Panc1 (cell line): ENCODE data around the gene KRTAP5-2. TPM values are rescaled to one million over a fixed set of nuclear protein-coding genes. Genes with fewer than 3 reads are reported as not detected.

Experiments used
- ATAC-seq: fragments of 200-7000 bp; cut with Tn5 transposase; 2 replicates; pipeline ENCODE4 v1.9.1; 2020; ENCODE audit warnings: mild to moderate bottlenecking, moderate library complexity
- BruUV-seq: library from RNA; stranded (reverse); fragments of 400-500 nt; replicated peaks from 2 replicates; lab custom pipeline; 2021; lab: Mats Ljungman, UMichigan
- CTCF ChIA-PET: fragments of 300-600 bp; sonication (Branson Sonifier 250); formaldehyde crosslinking; loops from one replicate; lab custom pipeline; 2022; ENCODE audit warnings: antibody characterized with exemption; lab: Charles Lee
- POLR2A ChIA-PET: fragments of 300-600 bp; sonication (Branson Sonifier 250); formaldehyde crosslinking; loops from one replicate; lab custom pipeline; 2022; ENCODE audit warnings: antibody characterized with exemption; lab: Charles Lee
- DNase-seq: peaks from one replicate; pipeline ENCODE4 v3.0.0-alpha.2; 2010; ENCODE audit warnings: low read depth, low spot score
- H3K27ac ChIP-seq: 2 replicates; pipeline ENCODE4 v1.5.1; 2011; ENCODE audit warnings: mild to moderate bottlenecking, low read length, inconsistent platforms
- H3K27me3 ChIP-seq: fragments of 200-500 bp; sonication (Bioruptor generic); 2 replicates; pipeline ENCODE4 v1.6.0; 2014; ENCODE audit warnings: low read length, inconsistent platforms; ENCODE audit not compliant: control insufficient read depth, insufficient read depth
- H3K36me3 ChIP-seq: fragments of 200-500 bp; sonication (Bioruptor generic); 2 replicates; pipeline ENCODE4 v1.5.1; 2014; ENCODE audit warnings: inconsistent platforms, mild to moderate bottlenecking, low read length, moderate library complexity; ENCODE audit not compliant: control insufficient read depth, insufficient read depth
- H3K4me1 ChIP-seq: 2 replicates; pipeline ENCODE4 v1.5.1; 2011; ENCODE audit warnings: inconsistent platforms, mild to moderate bottlenecking, low read length, moderate library complexity; ENCODE audit not compliant: control insufficient read depth, insufficient read depth
- H3K4me3 ChIP-seq, 2 experiments: 2 replicates each; pipeline ENCODE4 v1.5.1; 2011 to 2012; ENCODE audit warnings: low read depth in 2 of 2, low read length in 2 of 2, mild to moderate bottlenecking in 2 of 2, inconsistent platforms in 1 of 2, moderate library complexity in 1 of 2
- H3K9me3 ChIP-seq: fragments of 200-500 bp; sonication (Bioruptor generic); 2 replicates; pipeline ENCODE4 v1.5.1; 2014; ENCODE audit warnings: low read depth, mild to moderate bottlenecking, inconsistent platforms, low read length, moderate library complexity; ENCODE audit not compliant: control insufficient read depth, insufficient read depth
- CTCF ChIP-seq: fragments of 450-650 bp; IDR thresholded peaks from 2 replicates; pipeline ENCODE4 v1.5.1; 2017; ENCODE audit warnings: mild to moderate bottlenecking
- POLR2AphosphoS5 ChIP-seq: IDR thresholded peaks from 2 replicates; pipeline ENCODE4 v1.6.1; 2012; ENCODE audit warnings: mild to moderate bottlenecking, low read depth, low read length, moderate library complexity
- SIN3A ChIP-seq: IDR thresholded peaks from 2 replicates; pipeline ENCODE4 v1.6.1; 2012; ENCODE audit warnings: low read depth, mild to moderate bottlenecking, low read length, moderate library complexity, borderline replicate concordance; ENCODE audit not compliant: insufficient read depth
- TCF7L2 ChIP-seq: IDR thresholded peaks from 2 replicates; pipeline ENCODE4 v1.6.1; 2011; ENCODE audit warnings: mild to moderate bottlenecking, low read depth, low read length, inconsistent platforms
- in situ Hi-C: cut with HindIII; loops from 2 replicates; pipeline ENCODE4 v1.10.0; 2016; ENCODE audit warnings: low sequenced_read_pairs, low pct_unique_long_range_greater_than_20kb
- intact Hi-C: fragments of 100-400 bp; cut with micrococcal nuclease; formaldehyde crosslinking; loops from one replicate; pipeline ENCODE4 v1.10.0; 2022; ENCODE audit not compliant: unreplicated experiment
- total RNA-seq: library from RNA; stranded (reverse); gene quantifications from one replicate; pipeline ENCODE4 v1.2.1, GENCODE V29; 2021; ENCODE audit not compliant: unreplicated experiment
- TF ChIP-seq, protein P1 (sequence below), 2 experiments: IDR thresholded peaks; 2 replicates each; pipeline ENCODE4 v1.6.1; 2011 to 2012; ENCODE audit warnings: low read depth in 2 of 2, control low read depth in 1 of 2, low read length in 1 of 2, mild to moderate bottlenecking in 1 of 2, moderate library complexity in 1 of 2; ENCODE audit not compliant: insufficient read depth in 1 of 2

The KRTAP5-2 gene
- total RNA-seq, 1 experiment from 2014 or later: not detected

DNA sequence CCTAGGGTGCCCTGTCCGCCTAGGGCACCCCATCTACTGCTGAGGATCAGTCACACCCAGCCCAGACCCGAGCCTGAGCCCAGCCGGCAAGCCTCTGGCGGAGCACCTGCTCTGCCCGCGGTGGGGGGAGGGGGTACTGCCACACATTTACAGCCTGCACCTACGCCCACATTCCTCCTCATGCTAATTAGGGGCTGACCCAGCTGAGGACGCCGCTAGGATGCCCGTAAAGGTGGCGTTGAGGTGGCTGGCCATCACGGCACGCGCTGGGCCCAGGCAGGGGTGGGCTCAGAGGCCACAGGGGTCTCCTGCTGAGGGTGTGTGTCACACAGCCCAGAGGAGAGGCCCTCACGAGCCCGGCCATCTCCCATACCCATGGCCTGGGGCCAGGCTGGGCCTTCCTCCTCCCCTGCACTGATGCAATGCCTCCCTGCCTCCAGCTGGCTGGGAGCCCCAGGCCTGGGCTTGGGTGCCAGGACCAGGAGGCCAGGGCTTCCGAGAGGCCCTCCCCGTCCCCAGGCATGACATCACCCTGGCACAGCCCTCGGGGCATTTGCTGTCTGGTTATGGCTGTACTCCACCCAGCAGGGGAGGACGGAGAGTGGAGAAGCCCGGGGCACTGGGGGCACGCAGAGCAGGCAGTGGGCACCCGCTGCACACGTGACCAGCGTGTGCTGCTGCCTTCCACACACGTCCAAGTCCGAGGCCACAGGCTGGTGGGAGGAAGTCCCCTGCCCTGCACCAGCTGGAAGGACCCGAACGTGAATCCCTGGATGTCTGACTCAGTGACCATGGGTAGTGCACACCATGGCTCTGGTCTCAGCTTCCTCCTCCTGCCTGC is 38.8 kb downstream of the KRTAP5-2 start:
- intact Hi-C loops: no loop called here
- peak overlapping the region; percentile 1; the same call in 1 of the 2 replicates for H3K27ac ChIP-seq
- no peak for TF ChIP-seq POLR2AphosphoS5
- TF ChIP-seq, protein P1, sequence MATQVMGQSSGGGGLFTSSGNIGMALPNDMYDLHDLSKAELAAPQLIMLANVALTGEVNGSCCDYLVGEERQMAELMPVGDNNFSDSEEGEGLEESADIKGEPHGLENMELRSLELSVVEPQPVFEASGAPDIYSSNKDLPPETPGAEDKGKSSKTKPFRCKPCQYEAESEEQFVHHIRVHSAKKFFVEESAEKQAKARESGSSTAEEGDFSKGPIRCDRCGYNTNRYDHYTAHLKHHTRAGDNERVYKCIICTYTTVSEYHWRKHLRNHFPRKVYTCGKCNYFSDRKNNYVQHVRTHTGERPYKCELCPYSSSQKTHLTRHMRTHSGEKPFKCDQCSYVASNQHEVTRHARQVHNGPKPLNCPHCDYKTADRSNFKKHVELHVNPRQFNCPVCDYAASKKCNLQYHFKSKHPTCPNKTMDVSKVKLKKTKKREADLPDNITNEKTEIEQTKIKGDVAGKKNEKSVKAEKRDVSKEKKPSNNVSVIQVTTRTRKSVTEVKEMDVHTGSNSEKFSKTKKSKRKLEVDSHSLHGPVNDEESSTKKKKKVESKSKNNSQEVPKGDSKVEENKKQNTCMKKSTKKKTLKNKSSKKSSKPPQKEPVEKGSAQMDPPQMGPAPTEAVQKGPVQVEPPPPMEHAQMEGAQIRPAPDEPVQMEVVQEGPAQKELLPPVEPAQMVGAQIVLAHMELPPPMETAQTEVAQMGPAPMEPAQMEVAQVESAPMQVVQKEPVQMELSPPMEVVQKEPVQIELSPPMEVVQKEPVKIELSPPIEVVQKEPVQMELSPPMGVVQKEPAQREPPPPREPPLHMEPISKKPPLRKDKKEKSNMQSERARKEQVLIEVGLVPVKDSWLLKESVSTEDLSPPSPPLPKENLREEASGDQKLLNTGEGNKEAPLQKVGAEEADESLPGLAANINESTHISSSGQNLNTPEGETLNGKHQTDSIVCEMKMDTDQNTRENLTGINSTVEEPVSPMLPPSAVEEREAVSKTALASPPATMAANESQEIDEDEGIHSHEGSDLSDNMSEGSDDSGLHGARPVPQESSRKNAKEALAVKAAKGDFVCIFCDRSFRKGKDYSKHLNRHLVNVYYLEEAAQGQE (IDR thresholded peaks at IDR 0.05; ENCODE audit: insufficient read depth in 1 of 2, low read depth in 2 of 2, low read length in 1 of 2): 0 out of 4 replicates have a peak, but pooled peaks of 1 of the 2 experiments have one; percentile 25
- 0 out of 4 replicates have a peak overlapping the region, but pooled peaks of 1 of the 2 experiments have one; percentile 4 for H3K4me3 ChIP-seq
- peaks cover 17% of the 10 kb centered on the region for H3K4me1 ChIP-seq
- DNase-seq (peak; percentile 50), ATAC-seq (peak; percentile 55)
- BruUV-seq: no TSS peak
- CTCF ChIA-PET: interaction anchor here (0.6 to 2.6 kb wide), 3 partner anchors 13 to 15 kb away, joined by 3 to 11 read pairs (median 10); partner anchors contain the start of gene DUSP8
- no peaks in the 10 kb centered on the region for H3K27me3 ChIP-seq
- no peaks in the 10 kb centered on the region for H3K9me3 ChIP-seq
- POLR2A ChIA-PET: no interaction called here
- in situ Hi-C loops: no loop called here
- H3K36me3 ChIP-seq: no peaks in the 10 kb centered on the region

DNA sequence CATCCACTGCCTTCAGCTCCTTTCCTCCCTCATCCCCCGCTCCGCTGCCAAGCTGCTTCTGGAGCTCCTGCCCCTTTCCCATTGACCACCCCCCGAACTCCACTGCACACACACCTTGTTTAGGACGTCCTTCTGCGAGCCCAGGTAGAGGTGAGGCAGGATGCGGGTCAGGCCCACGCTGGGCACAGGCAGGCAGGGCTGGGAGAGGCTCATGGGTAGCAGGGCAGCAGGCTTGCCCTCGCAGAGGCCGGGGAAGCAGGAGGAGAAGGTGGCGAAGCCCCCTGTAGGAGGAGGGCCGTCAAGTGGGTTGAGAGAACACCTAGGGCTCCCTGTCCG is 39.4 kb downstream of the KRTAP5-2 start:
- Histone ChIP-seq H3K4me3 (no peak overlapping the region), H3K9me3 (no peaks in the 10 kb centered on the region), H3K4me1 (peaks cover 17% of the 10 kb centered on the region), H3K27ac (peak overlapping the region; percentile 1; the same call in 1 of the 2 replicates), H3K27me3 (no peaks in the 10 kb centered on the region), H3K36me3 (no peaks in the 10 kb centered on the region)
- POLR2A ChIA-PET: no interaction called here
- CTCF ChIA-PET: interaction anchor here (1.3 to 2.6 kb wide), 2 partner anchors 12 to 15 kb away, joined by 6 to 11 read pairs; no protein-coding TSS in a partner anchor
- in situ Hi-C loops (no loop called here), intact Hi-C loops (no loop called here)
- BruUV-seq: no TSS peak
- no peak for TF ChIP-seq TCF7L2
- TF ChIP-seq POLR2AphosphoS5: no peak
- TF ChIP-seq, protein P1 (IDR thresholded peaks at IDR 0.05; ENCODE audit: insufficient read depth in 1 of 2, low read depth in 2 of 2, low read length in 1 of 2): no peak
- no peak for TF ChIP-seq SIN3A
- TF ChIP-seq CTCF: no peak
- DNase-seq: no peak
- ATAC-seq: no peak; the same call in 1 of the 2 replicates
